ENCODE measurements around the gene NOTCH3. TPM values are rescaled to one million over a fixed set of nuclear protein-coding genes. Genes with fewer than 3 reads are reported as not detected.

Gene NOTCH3
- polyA plus RNA-seq, 2 donors: 34.7 to 46.2 TPM

DNA sequence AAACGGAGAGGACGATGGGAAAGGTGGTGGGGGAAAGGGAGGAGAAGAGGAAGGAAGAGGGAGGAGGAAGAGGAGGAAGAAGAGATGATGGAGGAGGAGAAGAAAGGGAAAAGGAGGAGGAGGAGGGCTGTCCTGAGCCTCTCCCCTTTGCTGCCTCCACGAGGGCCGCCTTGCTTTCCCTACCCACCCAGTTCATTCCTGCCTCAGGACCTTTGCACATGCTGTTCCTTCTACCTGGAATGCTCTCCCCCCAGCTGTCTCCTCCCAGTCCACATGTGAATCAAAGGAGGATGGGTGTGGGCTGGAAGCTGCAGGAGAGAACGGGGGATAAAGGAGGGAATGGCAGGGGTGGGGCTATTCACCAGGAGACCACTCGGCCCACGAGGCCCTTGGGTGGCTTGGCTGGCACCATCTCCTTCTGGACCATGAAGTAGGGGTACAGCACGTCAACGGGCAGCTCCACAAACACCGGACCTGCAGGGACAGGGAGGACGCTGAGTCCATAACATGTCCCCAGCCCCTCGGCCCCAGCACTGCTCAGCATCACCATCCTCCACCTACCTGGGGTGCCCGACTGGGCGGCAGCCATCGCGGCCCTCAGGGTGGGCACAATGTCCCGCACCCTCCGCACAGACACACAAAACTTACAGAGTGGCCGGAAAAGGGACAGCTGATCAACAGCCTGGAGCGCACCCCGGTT is 78.3 kb downstream of the NOTCH3 start:
- 97 to 98% methylated on average over 21 of the region's 21 CpGs for WGBS, 2 donors
- H3K4me1 ChIP-seq (ENCODE audit: control insufficient read depth in 2 of 2, insufficient read depth in 2 of 2, low read length in 1 of 2): peaks cover 4 to 16% of the 10 kb centered on the region in 2 donors
- H3K4me3 ChIP-seq (ENCODE audit: low read depth in 1 of 2, low read length in 2 of 2): no peak overlapping the region
- H3K36me3 ChIP-seq (ENCODE audit: control insufficient read depth in 2 of 2, insufficient read depth in 2 of 2, low read length in 1 of 2): peaks cover 14 to 37% of the 10 kb centered on the region in 2 donors
- no peak overlapping the region for H3K27ac ChIP-seq (ENCODE audit: low read depth in 2 of 2, low read length in 1 of 2)
- H3K9me3 ChIP-seq (ENCODE audit: control insufficient read depth in 2 of 2, insufficient read depth in 1 of 2, low read depth in 1 of 2, low read length in 1 of 2): no peaks in the 10 kb centered on the region
- H3K27me3 ChIP-seq (ENCODE audit: control insufficient read depth in 1 of 2, insufficient read depth in 2 of 2, low read length in 2 of 2): no peaks in the 10 kb centered on the region

DNA sequence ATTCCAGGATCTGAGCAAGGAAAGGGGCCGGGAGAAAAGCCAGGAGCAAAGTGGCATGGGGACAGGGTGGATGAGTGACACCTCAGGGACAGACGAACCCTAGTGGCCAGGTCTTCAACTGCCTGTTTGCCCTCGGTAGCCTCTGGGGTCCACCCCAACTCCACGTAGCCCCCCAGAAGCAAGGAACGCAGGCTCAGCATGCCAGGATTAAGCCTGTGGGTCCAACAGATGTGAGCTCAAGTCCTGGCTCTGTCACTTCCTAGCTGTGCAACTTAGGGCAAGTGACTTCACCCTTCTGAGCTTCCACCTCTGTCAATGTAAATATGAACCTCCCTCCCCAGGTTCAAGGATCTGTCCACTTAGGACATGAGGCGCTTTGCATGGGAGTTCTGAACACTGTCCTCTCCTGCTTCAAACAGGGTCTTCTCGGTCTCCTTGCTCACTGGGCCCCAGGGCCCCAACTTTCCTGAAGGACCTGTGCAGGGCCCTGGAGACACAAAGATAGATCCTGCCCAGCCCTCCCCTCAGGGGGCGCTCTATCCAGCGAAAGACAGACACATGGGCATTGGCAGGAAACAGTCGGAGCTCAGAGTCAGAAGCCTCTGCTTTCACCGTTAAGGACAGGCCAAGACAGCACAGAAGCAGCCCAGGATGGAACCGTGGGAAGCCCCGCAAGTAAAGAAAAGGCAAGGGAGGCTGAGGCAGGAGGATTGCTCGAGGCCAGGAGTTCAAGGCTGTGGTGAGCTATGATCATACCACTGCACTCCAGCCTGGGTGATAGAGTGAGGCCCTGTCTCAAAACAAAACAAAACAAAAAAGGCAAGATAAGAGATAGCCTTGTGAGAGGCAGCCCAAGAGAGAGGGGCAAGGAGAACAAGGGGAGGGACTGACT is 80.4 kb downstream of the NOTCH3 start:
- Histone ChIP-seq H3K4me3 (ENCODE audit: low read depth in 1 of 2, low read length in 2 of 2) (no peak overlapping the region), H3K9me3 (ENCODE audit: control insufficient read depth in 2 of 2, insufficient read depth in 1 of 2, low read depth in 1 of 2, low read length in 1 of 2) (no peaks in the 10 kb centered on the region), H3K4me1 (ENCODE audit: control insufficient read depth in 2 of 2, insufficient read depth in 2 of 2, low read length in 1 of 2) (peaks cover 5 to 16% of the 10 kb centered on the region in 2 donors), H3K36me3 (ENCODE audit: control insufficient read depth in 2 of 2, insufficient read depth in 2 of 2, low read length in 1 of 2) (peaks cover 17 to 58% of the 10 kb centered on the region in 2 donors), H3K27me3 (ENCODE audit: control insufficient read depth in 1 of 2, insufficient read depth in 2 of 2, low read length in 2 of 2) (no peaks in the 10 kb centered on the region), H3K27ac (ENCODE audit: low read depth in 2 of 2, low read length in 1 of 2) (no peak overlapping the region)
- WGBS, 2 donors: 96% methylated on average over 14 of the region's 14 CpGs

DNA sequence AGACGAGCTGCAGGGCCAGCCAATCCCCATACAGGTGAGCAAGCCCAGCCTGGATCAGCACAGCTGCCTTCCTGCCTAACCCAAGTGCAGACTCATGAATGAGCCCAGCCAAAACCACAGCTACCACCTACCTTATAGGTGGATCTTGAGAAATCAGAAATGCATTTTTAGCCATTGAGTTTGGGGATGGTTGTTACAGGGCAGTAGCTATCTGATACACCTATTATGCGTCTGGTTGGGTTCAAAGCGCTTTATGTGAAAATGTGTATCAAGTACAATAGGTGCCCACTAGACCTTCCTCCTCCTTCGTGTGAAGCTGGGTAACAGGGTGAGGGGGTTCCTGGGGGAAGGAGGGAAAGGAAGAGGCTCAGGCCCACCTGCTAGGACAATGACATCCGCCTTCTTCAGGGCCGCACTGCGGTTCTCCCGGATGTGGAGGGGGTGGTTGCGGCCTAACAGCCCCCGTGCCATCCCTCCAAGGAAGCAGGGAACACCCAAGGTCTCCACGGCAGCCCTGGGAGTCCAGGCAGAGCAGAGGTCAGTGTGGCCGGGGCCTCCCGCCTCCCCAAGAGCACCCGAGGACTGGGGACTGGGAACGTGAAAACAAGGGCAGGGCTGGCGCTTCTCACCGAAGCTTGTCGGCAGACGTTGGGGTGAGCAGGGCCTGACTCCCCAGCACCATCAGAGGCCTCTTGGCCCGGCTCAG is 81.9 kb downstream of the NOTCH3 start:
- Histone ChIP-seq H3K9me3 (ENCODE audit: control insufficient read depth in 2 of 2, insufficient read depth in 1 of 2, low read depth in 1 of 2, low read length in 1 of 2) (no peaks in the 10 kb centered on the region), H3K27ac (ENCODE audit: low read depth in 2 of 2, low read length in 1 of 2) (peak overlapping the region; percentile 32 to 75), H3K4me3 (ENCODE audit: low read depth in 1 of 2, low read length in 2 of 2) (no peak overlapping the region), H3K4me1 (ENCODE audit: control insufficient read depth in 2 of 2, insufficient read depth in 2 of 2, low read length in 1 of 2) (peaks cover 8 to 10% of the 10 kb centered on the region in 2 donors), H3K27me3 (ENCODE audit: control insufficient read depth in 1 of 2, insufficient read depth in 2 of 2, low read length in 2 of 2) (no peaks in the 10 kb centered on the region), H3K36me3 (ENCODE audit: control insufficient read depth in 2 of 2, insufficient read depth in 2 of 2, low read length in 1 of 2) (peaks cover 20 to 63% of the 10 kb centered on the region in 2 donors)
- WGBS, 2 donors: 95 to 96% methylated on average over 20 of the region's 20 CpGs

DNA sequence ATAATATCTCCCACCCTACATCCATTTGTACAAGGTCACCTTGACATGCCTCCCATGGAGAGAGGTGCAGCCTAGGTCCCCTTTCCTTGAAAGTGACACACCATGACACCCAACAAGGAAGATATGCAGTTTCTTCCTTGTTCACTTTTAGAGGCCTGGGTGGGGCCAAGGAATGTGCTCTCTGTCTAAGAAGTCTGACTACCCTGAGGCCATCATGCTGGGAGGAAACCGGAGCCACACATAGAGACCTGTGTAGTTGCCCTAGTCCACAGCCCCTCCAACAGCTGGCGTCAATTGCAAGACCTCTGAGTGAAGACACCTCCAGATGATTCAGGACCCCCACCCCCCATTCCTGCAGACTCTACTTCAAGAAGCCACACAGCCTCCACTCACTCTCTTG is 82.5 kb downstream of the NOTCH3 start:
- H3K9me3 ChIP-seq (ENCODE audit: control insufficient read depth in 2 of 2, insufficient read depth in 1 of 2, low read depth in 1 of 2, low read length in 1 of 2): no peaks in the 10 kb centered on the region
- peaks cover 5 to 8% of the 10 kb centered on the region in 2 donors for H3K4me1 ChIP-seq (ENCODE audit: control insufficient read depth in 2 of 2, insufficient read depth in 2 of 2, low read length in 1 of 2)
- peaks cover 20 to 65% of the 10 kb centered on the region in 2 donors for H3K36me3 ChIP-seq (ENCODE audit: control insufficient read depth in 2 of 2, insufficient read depth in 2 of 2, low read length in 1 of 2)
- 84 to 91% methylated on average over 2 of the region's 2 CpGs for WGBS, 2 donors
- no peaks in the 10 kb centered on the region for H3K27me3 ChIP-seq (ENCODE audit: control insufficient read depth in 1 of 2, insufficient read depth in 2 of 2, low read length in 2 of 2)
- H3K27ac ChIP-seq (ENCODE audit: low read depth in 2 of 2, low read length in 1 of 2): peak overlapping the region; percentile 32 to 75
- H3K4me3 ChIP-seq (ENCODE audit: low read depth in 1 of 2, low read length in 2 of 2): no peak overlapping the region

DNA sequence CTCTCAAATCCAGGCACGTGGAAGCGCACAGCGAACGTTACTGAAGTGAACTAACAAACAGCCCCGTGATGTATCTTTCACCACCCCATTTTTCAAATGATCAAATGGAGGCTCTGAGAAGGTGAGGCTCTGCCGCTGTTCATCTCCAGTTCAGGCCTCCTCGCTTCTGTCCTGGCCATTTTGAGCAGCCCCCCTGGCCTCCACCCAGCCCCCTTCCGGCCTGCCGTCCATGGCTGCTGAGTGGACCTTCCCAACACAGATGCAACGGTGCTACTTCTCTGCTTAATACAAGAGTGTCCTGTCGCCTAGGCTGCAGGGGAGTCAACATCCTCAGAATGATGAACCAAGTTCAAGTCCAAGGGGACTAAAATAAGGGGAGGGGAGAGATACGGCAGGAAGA is 83.9 kb downstream of the NOTCH3 start:
- H3K4me3 ChIP-seq (ENCODE audit: low read depth in 1 of 2, low read length in 2 of 2): no peak overlapping the region
- H3K36me3 ChIP-seq (ENCODE audit: control insufficient read depth in 2 of 2, insufficient read depth in 2 of 2, low read length in 1 of 2): peaks cover 20 to 58% of the 10 kb centered on the region in 2 donors
- H3K9me3 ChIP-seq (ENCODE audit: control insufficient read depth in 2 of 2, insufficient read depth in 1 of 2, low read depth in 1 of 2, low read length in 1 of 2): no peaks in the 10 kb centered on the region
- WGBS, 2 donors: 89% methylated on average over 12 of the region's 12 CpGs
- no peak overlapping the region for H3K27ac ChIP-seq (ENCODE audit: low read depth in 2 of 2, low read length in 1 of 2)
- H3K4me1 ChIP-seq (ENCODE audit: control insufficient read depth in 2 of 2, insufficient read depth in 2 of 2, low read length in 1 of 2): peaks cover 2 to 4% of the 10 kb centered on the region in 2 donors
- no peaks in the 10 kb centered on the region for H3K27me3 ChIP-seq (ENCODE audit: control insufficient read depth in 1 of 2, insufficient read depth in 2 of 2, low read length in 2 of 2)

DNA sequence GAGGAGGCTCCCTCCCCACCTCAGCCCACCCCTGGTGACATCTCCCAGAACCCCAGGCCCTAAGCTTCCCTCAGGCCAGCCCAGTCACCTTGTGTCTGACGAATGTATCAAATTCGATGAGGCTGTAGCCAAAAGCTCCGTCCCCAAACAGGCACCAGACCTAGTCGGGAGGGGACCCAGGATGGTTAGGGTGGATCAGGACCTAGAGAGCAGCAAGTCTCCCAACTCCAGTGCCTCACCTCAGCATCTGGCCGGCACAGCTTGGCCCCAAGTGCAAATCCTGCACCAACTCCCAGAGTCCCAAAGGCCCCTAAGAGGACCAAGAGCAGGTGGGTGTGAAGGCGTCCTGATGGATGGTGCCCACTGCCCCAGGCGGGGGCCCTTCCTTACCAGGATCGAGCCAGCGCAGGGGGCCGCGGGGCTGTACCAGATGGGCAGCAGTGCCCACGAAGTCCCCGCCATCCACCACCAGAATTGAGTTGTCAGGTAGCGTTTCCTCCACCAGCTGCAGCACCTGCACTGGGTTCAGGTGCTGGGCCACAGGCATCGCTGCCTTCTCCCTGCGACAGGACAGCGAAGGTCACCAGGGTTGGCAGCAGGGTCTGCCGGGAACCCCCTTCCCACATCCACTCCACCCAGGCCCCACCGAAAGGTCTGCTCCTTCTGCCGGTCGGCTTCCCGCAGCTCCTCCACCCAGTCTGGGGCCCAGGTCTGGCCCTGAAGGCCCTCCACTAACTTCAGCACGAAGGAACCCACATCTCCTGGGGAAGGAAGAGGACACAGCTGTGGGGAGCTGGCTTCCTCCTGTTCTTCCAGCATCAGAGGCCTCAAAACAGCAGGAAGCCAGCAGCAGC is 84.8 kb downstream of the NOTCH3 start:
- H3K27ac ChIP-seq (ENCODE audit: low read depth in 2 of 2, low read length in 1 of 2): peak overlapping the region in 1 of 2 donors; percentile 37
- peaks cover 2 to 4% of the 10 kb centered on the region in 2 donors for H3K4me1 ChIP-seq (ENCODE audit: control insufficient read depth in 2 of 2, insufficient read depth in 2 of 2, low read length in 1 of 2)
- no peak overlapping the region for H3K4me3 ChIP-seq (ENCODE audit: low read depth in 1 of 2, low read length in 2 of 2)
- no peaks in the 10 kb centered on the region for H3K9me3 ChIP-seq (ENCODE audit: control insufficient read depth in 2 of 2, insufficient read depth in 1 of 2, low read depth in 1 of 2, low read length in 1 of 2)
- 79 to 81% methylated on average over 23 of the region's 23 CpGs for WGBS, 2 donors
- no peaks in the 10 kb centered on the region for H3K27me3 ChIP-seq (ENCODE audit: control insufficient read depth in 1 of 2, insufficient read depth in 2 of 2, low read length in 2 of 2)
- H3K36me3 ChIP-seq (ENCODE audit: control insufficient read depth in 2 of 2, insufficient read depth in 2 of 2, low read length in 1 of 2): peaks cover 24 to 65% of the 10 kb centered on the region in 2 donors

DNA sequence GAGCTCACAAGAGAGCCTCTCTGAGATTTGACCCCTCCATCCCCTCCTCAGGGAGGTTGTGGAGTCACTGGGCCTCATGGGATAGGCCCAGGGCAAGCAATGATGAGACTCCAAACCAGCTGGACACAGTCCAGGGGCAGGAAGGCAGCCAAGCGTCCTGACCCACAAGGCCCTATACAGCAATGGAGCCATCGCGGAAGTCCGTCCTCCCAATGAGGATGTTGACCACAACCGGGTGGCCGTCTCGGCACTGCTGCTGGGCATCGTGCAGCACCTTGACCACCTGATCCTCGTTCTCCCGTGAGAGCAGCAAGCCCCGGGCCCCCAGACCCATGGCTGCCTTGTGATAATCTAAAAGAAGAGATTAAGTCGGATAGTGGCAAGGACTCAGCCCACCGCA is 85.7 kb downstream of the NOTCH3 start:
- no peaks in the 10 kb centered on the region for H3K27me3 ChIP-seq (ENCODE audit: control insufficient read depth in 1 of 2, insufficient read depth in 2 of 2, low read length in 2 of 2)
- no peaks in the 10 kb centered on the region for H3K9me3 ChIP-seq (ENCODE audit: control insufficient read depth in 2 of 2, insufficient read depth in 1 of 2, low read depth in 1 of 2, low read length in 1 of 2)
- H3K4me1 ChIP-seq (ENCODE audit: control insufficient read depth in 2 of 2, insufficient read depth in 2 of 2, low read length in 1 of 2): peaks cover 2 to 4% of the 10 kb centered on the region in 2 donors
- H3K4me3 ChIP-seq (ENCODE audit: low read depth in 1 of 2, low read length in 2 of 2): no peak overlapping the region
- peak overlapping the region in 1 of 2 donors; percentile 37 for H3K27ac ChIP-seq (ENCODE audit: low read depth in 2 of 2, low read length in 1 of 2)
- peaks cover 24 to 60% of the 10 kb centered on the region in 2 donors for H3K36me3 ChIP-seq (ENCODE audit: control insufficient read depth in 2 of 2, insufficient read depth in 2 of 2, low read length in 1 of 2)
- WGBS, 2 donors: 58 to 66% methylated on average over 13 of the region's 13 CpGs

DNA sequence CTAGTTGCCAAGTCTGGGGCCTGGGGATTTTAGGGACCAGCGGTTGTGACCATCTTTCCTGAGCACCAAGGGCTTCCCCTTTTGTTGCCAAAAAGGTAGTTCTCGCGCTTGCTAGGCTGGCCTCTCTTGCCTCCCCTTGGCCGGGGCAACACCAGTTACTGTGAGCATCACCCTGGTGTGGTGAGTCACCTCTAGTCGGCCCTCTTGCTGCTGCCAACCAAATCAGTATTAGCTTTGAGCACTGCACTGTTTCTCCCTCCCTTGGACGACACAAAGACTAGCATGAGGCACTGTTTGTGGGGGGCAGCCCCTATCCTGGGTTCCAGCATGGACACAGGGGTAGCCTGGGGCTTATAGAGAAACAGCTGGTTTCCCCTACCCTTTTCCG is 86.6 kb downstream of the NOTCH3 start:
- H3K27me3 ChIP-seq (ENCODE audit: control insufficient read depth in 1 of 2, insufficient read depth in 2 of 2, low read length in 2 of 2): no peaks in the 10 kb centered on the region
- 68 to 75% methylated on average over 7 of the region's 7 CpGs for WGBS, 2 donors
- peaks cover 22 to 59% of the 10 kb centered on the region in 2 donors for H3K36me3 ChIP-seq (ENCODE audit: control insufficient read depth in 2 of 2, insufficient read depth in 2 of 2, low read length in 1 of 2)
- H3K4me3 ChIP-seq (ENCODE audit: low read depth in 1 of 2, low read length in 2 of 2): no peak overlapping the region
- no peaks in the 10 kb centered on the region for H3K9me3 ChIP-seq (ENCODE audit: control insufficient read depth in 2 of 2, insufficient read depth in 1 of 2, low read depth in 1 of 2, low read length in 1 of 2)
- H3K4me1 ChIP-seq (ENCODE audit: control insufficient read depth in 2 of 2, insufficient read depth in 2 of 2, low read length in 1 of 2): peaks cover 2 to 4% of the 10 kb centered on the region in 2 donors
- peak overlapping the region in 1 of 2 donors; percentile 20 for H3K27ac ChIP-seq (ENCODE audit: low read depth in 2 of 2, low read length in 1 of 2)

All from esophagus (tissue), 2 donors.